ENCODE measurements around the gene UNK.

GRCh38 chr17:75846692-75847613 lies 62.3 kb downstream of the UNK start:
- TF ChIP-seq CTCF (IDR thresholded peaks at IDR 0.05) (no peak), POLR2A (IDR thresholded peaks at IDR 0.05) (no peak)
